GM18520 (cell line): ENCODE results near the gene CALHM4.
"Not testable (repeated sequence)": the region's sequence is repeated elsewhere in the genome, so short reads cannot be mapped to it uniquely, and the experiment has no call there.

Source experiments
- ATAC-seq: cut with Tn5 transposase; IDR thresholded peaks from one replicate; pipeline ENCODE4 v1.9.1; 2021; ENCODE audit not compliant: unreplicated experiment

Gene CALHM4

DNA sequence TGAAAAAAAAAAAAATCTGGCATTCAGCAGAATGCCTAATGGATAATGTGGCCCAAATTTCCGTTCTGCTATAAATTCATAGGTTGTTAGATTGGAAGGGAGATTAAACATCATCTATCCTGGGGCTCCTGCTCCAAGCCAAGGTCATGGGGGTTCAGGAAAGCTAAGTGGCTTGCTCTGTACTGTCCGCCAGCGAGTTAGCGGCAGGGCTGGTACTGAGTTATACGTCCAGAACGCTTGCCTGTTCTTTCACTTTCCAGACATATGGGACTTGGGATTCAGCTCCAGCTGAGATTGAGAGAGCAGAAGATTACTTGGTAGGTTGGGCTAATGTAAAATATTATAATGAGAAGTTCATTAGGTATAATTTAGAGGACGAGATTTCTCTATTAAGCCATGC, 18.6 kb downstream of the CALHM4 start:
- ATAC-seq = no peak

DNA sequence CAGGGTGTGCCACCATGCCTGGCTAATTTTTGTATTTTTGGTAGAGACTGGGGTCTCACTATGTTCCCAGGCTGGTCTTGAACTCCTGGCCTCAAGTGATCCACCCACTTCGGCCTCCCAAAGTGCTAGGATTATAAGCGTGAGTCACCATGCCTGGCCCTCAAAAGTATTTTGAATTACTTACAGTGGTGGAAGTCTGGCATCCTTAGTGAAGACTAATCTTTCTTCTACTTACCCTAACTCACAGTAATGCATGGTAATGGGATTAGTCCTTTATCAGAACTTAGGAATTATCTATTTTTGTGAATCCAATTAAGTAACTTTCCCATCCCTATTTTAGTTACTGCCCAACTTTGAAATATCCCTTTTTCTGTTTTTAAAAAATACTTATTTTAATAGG, 21.7 kb downstream of the CALHM4 start:
- no peak for ATAC-seq

DNA sequence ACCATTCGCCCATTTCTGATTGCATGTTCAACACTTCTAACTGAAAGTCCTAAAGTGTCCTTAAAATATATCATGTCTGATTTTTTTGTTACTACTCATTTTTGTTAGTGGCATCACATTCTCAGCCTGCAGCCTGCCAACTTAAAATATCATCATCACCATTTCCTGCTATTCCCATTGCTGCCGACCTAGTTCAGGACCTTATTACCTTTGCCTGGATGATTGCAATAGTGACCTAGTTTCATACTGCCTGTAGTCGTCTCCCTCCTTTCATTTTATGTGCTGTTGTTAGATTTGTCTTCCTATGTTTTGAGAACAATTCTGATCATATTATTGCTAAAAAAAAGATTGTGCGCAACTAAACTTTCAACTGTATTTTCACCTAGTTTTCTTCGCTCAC, 23.9 kb downstream of the CALHM4 start:
- no peak for ATAC-seq

DNA sequence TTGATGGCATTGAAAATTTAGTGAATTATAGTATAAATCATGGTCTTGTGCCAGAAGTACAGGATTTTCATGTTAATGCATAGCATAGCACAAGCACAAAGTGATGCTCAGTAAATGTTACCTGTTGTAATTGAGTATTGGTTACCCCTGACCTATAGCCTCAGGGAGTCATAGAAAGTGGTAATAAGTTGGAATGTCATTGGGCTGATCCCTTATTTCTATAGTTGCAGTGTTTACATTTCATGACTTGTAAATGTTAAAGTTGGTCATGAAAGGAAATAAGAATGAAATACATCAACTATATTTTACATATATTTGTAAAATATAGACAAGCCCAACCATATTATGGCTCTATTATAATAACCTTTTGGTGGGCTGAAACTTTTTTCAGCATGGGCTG, 24.8 kb downstream of the CALHM4 start:
- no peak for ATAC-seq

DNA sequence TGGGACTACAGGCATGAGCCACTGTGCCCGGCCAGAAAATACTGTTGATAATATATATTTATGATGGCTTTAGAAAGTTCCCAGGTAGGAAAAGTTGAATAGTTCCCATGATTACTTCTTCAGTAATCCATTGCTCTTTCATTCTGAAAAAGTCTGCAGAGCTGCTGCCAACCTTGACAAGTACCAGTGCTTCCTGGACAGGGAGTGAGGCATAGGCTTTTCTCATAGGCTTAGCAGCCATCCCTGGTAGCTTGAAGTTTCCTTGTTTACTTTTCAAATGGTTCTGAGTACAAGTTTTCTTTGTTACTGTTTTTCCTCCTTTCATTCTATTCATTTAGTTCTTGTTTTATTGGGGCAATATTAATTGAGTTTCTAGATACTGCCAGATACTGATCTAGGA, 25.6 kb downstream of the CALHM4 start:
- no peak for ATAC-seq

DNA sequence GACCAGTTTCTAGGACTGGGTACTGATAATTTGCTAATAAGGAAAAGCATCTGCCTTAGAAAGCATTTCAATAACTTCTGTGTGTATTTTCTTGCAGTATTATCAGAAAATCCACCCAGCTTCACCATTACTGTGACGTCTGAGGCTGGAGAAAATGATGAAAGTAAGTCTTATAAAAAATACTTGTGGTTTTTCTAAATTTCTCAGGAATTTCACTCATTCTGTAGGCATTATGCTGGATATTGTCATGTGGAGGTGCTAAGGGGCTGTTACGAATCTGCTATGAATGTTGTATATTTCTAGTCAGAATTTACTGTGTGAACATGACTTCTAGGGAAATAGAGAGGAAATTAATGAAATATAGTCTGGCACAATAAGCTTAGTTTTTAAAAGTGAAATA, 26.6 kb downstream of the CALHM4 start:
- ATAC-seq = no peak

DNA sequence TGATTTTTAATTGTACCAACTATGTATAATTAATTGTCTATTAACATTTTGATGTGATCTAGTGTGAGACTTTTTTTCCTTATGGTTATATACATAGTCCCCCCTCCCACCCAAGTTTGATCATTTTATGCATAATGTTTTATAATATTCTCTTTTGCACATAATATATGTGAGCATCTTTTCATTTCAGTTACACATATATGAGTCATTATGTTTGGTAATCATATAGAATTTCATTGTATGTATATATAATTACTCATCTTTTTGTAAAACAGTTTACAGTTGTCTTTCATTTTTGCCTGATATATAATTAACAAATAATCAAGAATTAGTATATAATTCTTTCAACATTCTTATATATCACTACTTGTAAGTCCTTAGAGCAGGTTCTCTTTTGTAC, 32.7 kb downstream of the CALHM4 start:
- ATAC-seq = no peak

DNA sequence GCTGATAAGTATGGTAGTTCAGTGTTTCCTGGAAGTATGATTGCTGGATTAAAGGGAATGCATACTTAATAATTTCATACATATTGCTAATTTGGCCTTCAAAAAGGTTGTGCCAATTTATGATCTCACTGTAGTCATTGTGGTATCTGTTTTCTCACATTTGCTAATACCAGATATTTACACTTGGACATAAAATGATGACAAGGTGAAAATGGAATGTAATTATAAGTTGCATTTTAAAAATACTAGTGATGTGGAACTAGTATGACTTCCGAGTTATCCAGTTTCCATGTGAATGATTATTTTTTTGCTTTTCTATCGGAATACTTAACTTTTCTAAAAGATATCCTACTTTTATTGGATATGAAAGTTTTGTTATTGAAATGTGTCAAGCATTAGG, 33.2 kb downstream of the CALHM4 start:
- no peak for ATAC-seq

DNA sequence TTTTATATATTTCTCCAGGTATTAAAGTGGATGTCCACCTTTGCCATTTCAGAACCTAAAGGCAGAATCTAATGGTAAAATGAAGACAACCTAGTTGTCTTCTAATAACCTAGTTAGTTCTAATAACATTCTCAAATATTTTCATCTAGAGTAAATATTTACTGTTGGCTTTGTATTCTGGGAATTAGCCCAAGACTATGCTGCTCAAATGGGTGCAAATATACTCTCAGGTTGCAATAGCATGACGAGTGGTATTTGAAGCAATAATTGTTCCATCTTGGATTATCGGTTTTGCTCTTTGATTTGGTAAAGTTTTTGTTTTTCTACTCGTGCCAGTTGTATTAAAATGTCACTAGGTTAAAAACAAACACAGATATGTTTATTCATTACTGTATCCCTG, 41.7 kb downstream of the CALHM4 start:
- ATAC-seq = no peak

DNA sequence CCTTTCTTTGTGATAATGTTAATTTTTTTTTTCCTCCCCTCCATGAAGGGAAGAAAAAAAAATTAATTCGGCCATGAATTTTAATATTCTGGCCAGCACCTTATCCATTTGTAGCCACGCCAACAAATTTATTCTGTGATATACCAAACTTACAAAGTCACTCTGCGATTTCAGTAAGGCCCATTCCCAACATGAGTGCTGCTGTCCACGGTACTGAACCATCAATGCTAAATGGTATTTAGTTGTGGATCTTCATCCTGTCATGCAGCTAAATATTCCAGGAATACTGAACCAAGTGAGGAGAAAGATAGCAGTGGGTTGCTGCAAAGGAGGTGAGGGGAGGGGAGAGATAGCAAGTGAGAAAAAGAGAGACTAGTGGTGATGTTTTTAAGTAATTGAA, 43.3 kb downstream of the CALHM4 start:
- no peak for ATAC-seq

DNA sequence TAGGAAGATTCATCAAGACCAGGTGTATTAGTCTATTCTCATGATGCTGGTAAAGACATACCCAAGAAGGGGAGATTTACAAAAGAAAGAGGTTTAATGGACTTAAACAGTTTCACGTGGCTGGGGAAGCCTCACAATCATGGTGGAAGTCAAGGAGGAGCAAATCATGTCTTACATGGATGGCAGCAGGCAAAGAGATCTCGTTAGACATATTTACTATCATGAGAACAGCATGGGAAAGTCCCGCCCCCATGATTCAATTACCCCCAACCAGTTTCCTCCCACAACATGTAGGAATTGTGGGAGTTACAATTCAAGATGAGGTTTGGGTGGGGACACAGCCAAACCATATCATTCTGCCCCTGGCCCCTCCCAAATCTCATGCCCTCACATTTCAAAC, 50.4 kb downstream of the CALHM4 start:
- ATAC-seq = not testable (repeated sequence)

DNA sequence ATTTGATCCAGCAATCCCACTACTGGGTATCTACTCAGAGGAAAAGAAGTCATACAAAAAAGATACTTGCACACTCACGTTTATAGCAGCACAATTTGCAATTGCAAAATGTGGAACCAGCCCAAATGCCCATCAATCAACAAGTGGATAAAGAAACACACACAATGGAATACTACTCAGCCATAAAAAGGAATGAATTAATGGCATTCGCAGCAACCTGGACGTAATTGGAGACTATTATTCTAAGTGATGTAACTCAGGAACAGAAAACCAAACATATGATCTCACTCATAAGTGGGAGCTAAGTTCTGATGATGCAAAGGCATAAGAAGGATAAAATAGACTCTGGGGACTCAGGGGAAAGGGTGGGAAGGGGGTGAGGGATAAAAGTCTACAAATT, 51.3 kb downstream of the CALHM4 start:
- ATAC-seq = not testable (repeated sequence)

DNA sequence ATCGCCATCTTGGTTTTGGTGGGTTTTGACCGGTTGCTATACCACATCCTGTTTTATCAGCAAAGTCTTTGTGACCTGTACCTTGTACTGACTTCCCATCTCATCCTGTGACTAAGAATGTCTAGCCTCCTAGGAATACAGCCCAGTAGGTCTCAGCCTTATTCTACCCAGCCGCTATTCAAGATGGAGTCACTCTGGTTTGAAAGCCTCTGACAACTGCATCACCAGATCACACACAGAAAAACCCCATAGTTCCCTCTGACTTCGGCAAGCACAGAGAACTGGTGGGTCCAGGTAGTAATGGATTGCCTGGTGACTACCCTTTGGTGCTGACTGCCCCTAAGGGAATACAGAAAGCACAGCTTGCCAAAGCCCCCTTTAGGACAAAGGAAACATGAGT, 52.4 kb downstream of the CALHM4 start:
- ATAC-seq = no peak
